ENCODE data around the gene RBM4B. TPM values are rescaled to one million over a fixed set of nuclear protein-coding genes. Genes with fewer than 3 reads are reported as not detected.

RBM4B gene
- total and polyA plus RNA-seq, 2 of the 13 experiments (the other 11 are each of a cell fraction or from before 2014, with no cell fraction given), result 25.8 to 32.4 TPM

- TF ChIP-seq PHB2 (IDR thresholded peaks at IDR 0.05; ENCODE audit: partially characterized antibody) (no peak), EEA1 (CRISPR knock-in tag; IDR thresholded peaks at IDR 0.05; ENCODE audit: borderline replicate concordance) (no peak), ZNF335 (CRISPR knock-in tag; IDR thresholded peaks at IDR 0.05) (no peak), TFDP1 (CRISPR knock-in tag; IDR thresholded peaks at IDR 0.05; ENCODE audit: borderline replicate concordance) (no peak)
Measured at GRCh38 chr11:66636411-66636810, 41.3 kb downstream of the RBM4B start (continued).

GRCh38 chr11:66632952-66633351 lies 44.7 kb downstream of the RBM4B start:
- BruUV-seq (replicated peaks), result no TSS peak
- no peaks in the 10 kb centered on the region for H3K27me3 ChIP-seq (ENCODE audit: control insufficient read depth in 1 of 2, insufficient read depth in 2 of 2, low read length in 2 of 2)
- ATAC-seq, result no peak
- 94% methylated on average over 2 of the region's 2 CpGs for WGBS (ENCODE audit: low lambda C conversion rate)
- ChIA-PET POLR2A (interaction anchor here (10.0 kb wide), 1 partner anchor 12 kb away, joined by 211 read pairs; the partner anchor contains the start of gene RBM14), CTCF (ENCODE audit: low intra/inter-chr PET ratio, low total read pairs) (no interaction called here)
- H2AFZ ChIP-seq (ENCODE audit: low read length), result no peak overlapping the region
- FAIRE-seq, result no peak
- H3K9me3 ChIP-seq (ENCODE audit: low read length), result no peaks in the 10 kb centered on the region
- TF ChIP-seq IKZF5 (CRISPR knock-in tag; IDR thresholded peaks at IDR 0.05) (no peak), MAFF (IDR thresholded peaks at IDR 0.05; ENCODE audit: low read depth, low read length) (peak; percentile 39; the same call in 1 of the 2 replicates), MAFK (conservative IDR thresholded peaks at IDR 0.05 in 1 of 2, IDR thresholded peaks at IDR 0.05 in 1 of 2; ENCODE audit: low read length in 2 of 2) (peak; percentile 33 to 73; a peak in 2 of 4 replicates)
- H3K4me3 ChIP-seq (replicated peaks in 1 of 3; ENCODE audit: insufficient read depth in 1 of 3, low read depth in 2 of 3, low read length in 3 of 3), result no peak overlapping the region
- in situ Hi-C loops (cut with HindIII; ENCODE audit: extremely low pct_ligation_motif_present, low pct_unique_long_range_greater_than_20kb), result no loop called here
- no peak overlapping the region for H3K4me2 ChIP-seq (ENCODE audit: low read depth, low read length)
- H3K79me2 ChIP-seq (ENCODE audit: insufficient read depth, low read length), result peaks cover 79% of the 10 kb centered on the region
- no peak for DNase-seq (ENCODE audit: low spot score)
- H4K20me1 ChIP-seq (ENCODE audit: insufficient read depth, low read length), result peaks cover 8% of the 10 kb centered on the region; the same call in 1 of the 2 replicates
- peaks cover 9 to 20% of the 10 kb centered on the region in 2 experiments for H3K36me3 ChIP-seq (replicated peaks in 1 of 2; ENCODE audit: control insufficient read depth in 1 of 2, insufficient read depth in 2 of 2, low read length in 2 of 2)
- no peak overlapping the region for H3K9ac ChIP-seq (ENCODE audit: insufficient read depth, low read depth, low read length)
- no peak overlapping the region for H3K27ac ChIP-seq (ENCODE audit: extremely low read length, insufficient read depth, low read length)
- intact Hi-C loops (cut with micrococcal nuclease; ENCODE audit: unreplicated experiment), result no loop called here
- H3K4me1 ChIP-seq (ENCODE audit: insufficient read depth, low read length), result peaks cover 18% of the 10 kb centered on the region

Data from HepG2 (cell line).